Trophoblast cell (in vitro differentiated cells and primary cell): ENCODE data around the gene CUL4B.

ENCODE experiments used
- DNase-seq, 2 donors: peaks; one replicate each; pipeline ENCODE4 v3.0.0-alpha.2; 2016
- H2AFZ ChIP-seq: 2 replicates; pipeline ENCODE4 v1.6.1; 2013; ENCODE audit warnings: low read length, moderate library complexity, mild to moderate bottlenecking; ENCODE audit not compliant: insufficient read depth, poor library complexity
- H2AK5ac ChIP-seq: 2 replicates; pipeline ENCODE4 v1.6.1; 2013; ENCODE audit warnings: mild to moderate bottlenecking, low read length
- H2BK120ac ChIP-seq: 2 replicates; pipeline ENCODE4 v1.6.1; 2013; ENCODE audit warnings: low read length, mild to moderate bottlenecking, moderate library complexity; ENCODE audit not compliant: insufficient read depth, poor library complexity
- H2BK12ac ChIP-seq: 2 replicates; pipeline ENCODE4 v1.6.1; 2013; ENCODE audit warnings: mild to moderate bottlenecking, low read length, moderate library complexity
- H2BK5ac ChIP-seq: 2 replicates; pipeline ENCODE4 v1.6.1; 2013; ENCODE audit warnings: low read length, low read depth, moderate library complexity, mild to moderate bottlenecking; ENCODE audit not compliant: poor library complexity
- H3K14ac ChIP-seq: 2 replicates; pipeline ENCODE4 v1.6.1; 2013; ENCODE audit warnings: mild to moderate bottlenecking, low read length
- H3K18ac ChIP-seq: 2 replicates; pipeline ENCODE4 v1.6.1; 2013; ENCODE audit warnings: mild to moderate bottlenecking, low read length
- H3K23ac ChIP-seq: 2 replicates; pipeline ENCODE4 v1.6.1; 2013; ENCODE audit warnings: low read length
- H3K27ac ChIP-seq: 2 replicates; pipeline ENCODE4 v1.5.1; 2013; ENCODE audit warnings: low read depth, mild to moderate bottlenecking, inconsistent platforms, low read length, moderate library complexity
- H3K27me3 ChIP-seq: 2 replicates; pipeline ENCODE4 v1.6.1; 2013; ENCODE audit warnings: inconsistent platforms, mild to moderate bottlenecking, low read length, moderate library complexity; ENCODE audit not compliant: insufficient read depth
- H3K36me3 ChIP-seq, 2 experiments: 1 replicate in 1 of 2; 2 replicates in 1 of 2; pipeline ENCODE4 v1.6.1; 2013; ENCODE audit warnings: low read length in 2 of 2, mild to moderate bottlenecking in 2 of 2, moderate library complexity in 1 of 2; ENCODE audit not compliant: insufficient read depth in 2 of 2, control insufficient read depth in 1 of 2
- H3K4ac ChIP-seq: 2 replicates; pipeline ENCODE4 v1.6.1; 2013; ENCODE audit warnings: low read depth, mild to moderate bottlenecking, low read length, moderate library complexity
- H3K4me1 ChIP-seq, 2 experiments: 1 replicate in 1 of 2; 2 replicates in 1 of 2; pipeline ENCODE4 v1.6.1; 2013; ENCODE audit warnings: low read length in 2 of 2, mild to moderate bottlenecking in 2 of 2, moderate library complexity in 1 of 2; ENCODE audit not compliant: insufficient read depth in 2 of 2, control insufficient read depth in 1 of 2
- H3K4me2 ChIP-seq: 2 replicates; pipeline ENCODE4 v1.6.1; 2013; ENCODE audit warnings: inconsistent platforms, mild to moderate bottlenecking, low read length, moderate library complexity
- H3K4me3 ChIP-seq: 2 replicates; pipeline ENCODE4 v1.5.1; 2013; ENCODE audit warnings: mild to moderate bottlenecking, low read depth, low read length, inconsistent platforms
- H3K79me1 ChIP-seq: one replicate; pipeline ENCODE4 v1.6.1; 2013; ENCODE audit warnings: low read length
- H3K79me2 ChIP-seq: 2 replicates; pipeline ENCODE4 v1.6.1; 2013; ENCODE audit warnings: low read length, mild to moderate bottlenecking; ENCODE audit not compliant: control insufficient read depth, insufficient read depth, poor library complexity
- H3K9ac ChIP-seq: 2 replicates; pipeline ENCODE4 v1.6.1; 2013; ENCODE audit warnings: mild to moderate bottlenecking, low read length
- H3K9me3 ChIP-seq: 2 replicates; pipeline ENCODE4 v1.6.1; 2013; ENCODE audit warnings: low read depth, mild to moderate bottlenecking, control low read depth, inconsistent platforms, low read length; ENCODE audit not compliant: insufficient read depth
- H4K12ac ChIP-seq: 2 replicates; pipeline ENCODE4 v1.6.1; 2013; ENCODE audit warnings: low read depth, mild to moderate bottlenecking, low read length, moderate library complexity
- H4K8ac ChIP-seq: 2 replicates; pipeline ENCODE4 v1.6.1; 2013; ENCODE audit warnings: low read depth, mild to moderate bottlenecking, low read length, moderate library complexity
- H4K91ac ChIP-seq: one replicate; pipeline ENCODE4 v1.6.1; 2013; ENCODE audit warnings: low read depth, mild to moderate bottlenecking, low read length, moderate library complexity
- WGBS: extraction: QIAGEN DNeasy Blood & Tissue Kit; methylation state at CpG from one replicate; pipeline ENCODE4 v1.1.7; 2013; ENCODE audit warnings: missing lambda C conversion rate; ENCODE audit not compliant: insufficient read length, insufficient coverage; ENCODE audit errors: extremely low coverage; 5-methylcytosine and 5-hydroxymethylcytosine counted together

The CUL4B gene

DNA sequence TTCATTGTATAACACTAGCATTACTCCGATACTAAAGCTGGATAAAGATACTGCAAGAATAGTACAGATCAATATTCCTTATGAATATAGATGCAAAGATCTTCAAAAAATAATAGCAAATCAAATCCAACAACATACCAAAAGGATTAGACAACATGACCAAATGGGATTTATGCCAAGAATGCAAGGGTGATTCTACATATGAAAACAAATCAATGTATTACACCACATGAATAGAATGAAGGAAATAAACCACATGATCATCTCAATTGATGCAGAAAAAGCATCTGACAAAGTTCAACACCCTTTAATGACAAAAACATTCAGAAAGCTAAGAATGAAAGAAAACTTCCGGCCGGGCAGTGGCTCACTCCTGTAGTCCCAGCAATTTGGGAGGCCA lies 42.8 kb downstream of the CUL4B start:
- Histone ChIP-seq H3K4me2 (no peak overlapping the region), H3K4me1 (no peaks in the 10 kb centered on the region), H4K91ac (no peak overlapping the region), H3K9ac (no peak overlapping the region), H3K27ac (no peak overlapping the region), H2AK5ac (no peak overlapping the region), H3K4ac (no peak overlapping the region), H3K36me3 (no peaks in the 10 kb centered on the region), H3K14ac (no peak overlapping the region), H4K12ac (no peak overlapping the region), H2BK120ac (no peak overlapping the region), H3K79me1 (no peaks in the 10 kb centered on the region), H2AFZ (no peak overlapping the region), H3K9me3 (no peaks in the 10 kb centered on the region), H4K8ac (no peak overlapping the region), H3K79me2 (no peaks in the 10 kb centered on the region), H2BK12ac (no peak overlapping the region), H2BK5ac (no peak overlapping the region), H3K27me3 (no peaks in the 10 kb centered on the region), H3K18ac (no peak overlapping the region), H3K4me3 (no peak overlapping the region), H3K23ac (no peak overlapping the region)
- no peak for DNase-seq
- no CpG with 5 or more reads among the region's 3 CpGs for WGBS

DNA sequence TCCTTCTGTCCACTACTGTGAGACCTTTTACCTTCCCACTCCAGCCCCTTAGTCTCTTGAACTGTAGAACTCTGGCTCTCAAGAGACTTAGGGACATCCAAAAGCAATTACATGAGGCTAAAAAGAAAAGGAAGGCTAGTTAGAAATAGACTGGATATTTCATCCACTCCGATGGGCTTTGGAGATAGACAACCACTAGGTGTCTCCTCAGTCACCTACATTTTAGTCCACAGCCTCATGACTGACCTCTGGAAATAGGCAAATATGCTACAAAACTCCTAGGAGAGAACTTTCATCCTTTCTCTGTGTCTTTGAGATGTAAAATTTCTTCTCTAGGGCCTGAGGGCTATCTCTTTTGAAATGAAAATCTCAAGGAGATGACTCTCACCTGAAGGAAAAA lies 46.5 kb downstream of the CUL4B start:
- no peak overlapping the region for H4K12ac ChIP-seq

DNA sequence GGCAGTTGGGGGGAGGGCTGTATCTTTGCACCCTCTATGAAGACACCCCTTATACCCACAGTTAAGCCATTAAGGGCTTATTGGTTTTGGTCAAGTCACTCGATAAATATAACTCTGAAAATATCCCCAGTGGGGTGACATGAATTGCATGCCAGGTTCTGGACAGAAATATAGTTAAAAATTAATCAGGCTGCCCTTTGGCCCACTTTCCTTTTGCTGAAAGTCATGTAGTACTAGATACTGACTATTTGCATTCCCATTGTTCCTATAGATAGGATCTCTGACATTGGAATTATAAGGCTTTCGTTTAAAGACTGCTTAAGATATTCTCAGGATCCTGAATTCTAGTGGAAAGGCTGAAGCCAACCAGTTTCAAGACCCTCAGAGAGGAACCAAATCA lies 48.1 kb downstream of the CUL4B start:
- H2BK120ac ChIP-seq = no peak overlapping the region
- WGBS = no CpG with 5 or more reads among the region's 2 CpGs
- no peaks in the 10 kb centered on the region for H3K36me3 ChIP-seq
- no peak overlapping the region for H3K4me2 ChIP-seq
- no peak overlapping the region for H3K4ac ChIP-seq
- DNase-seq = no peak
- no peak overlapping the region for H2AK5ac ChIP-seq
- H3K4me1 ChIP-seq = no peaks in the 10 kb centered on the region
- no peak overlapping the region for H3K23ac ChIP-seq
- H2BK12ac ChIP-seq = no peak overlapping the region
- no peak overlapping the region for H4K8ac ChIP-seq
- H4K12ac ChIP-seq = no peak overlapping the region
- H3K18ac ChIP-seq = no peak overlapping the region
- no peak overlapping the region for H3K4me3 ChIP-seq
- no peak overlapping the region for H2AFZ ChIP-seq
- no peak overlapping the region for H3K14ac ChIP-seq
- H2BK5ac ChIP-seq = no peak overlapping the region
- H4K91ac ChIP-seq = no peak overlapping the region
- no peaks in the 10 kb centered on the region for H3K79me1 ChIP-seq
- H3K79me2 ChIP-seq = no peaks in the 10 kb centered on the region
- no peak overlapping the region for H3K27ac ChIP-seq
- no peaks in the 10 kb centered on the region for H3K27me3 ChIP-seq
- H3K9me3 ChIP-seq = no peaks in the 10 kb centered on the region
- no peak overlapping the region for H3K9ac ChIP-seq

More for the DNA sequence above, 46.5 kb downstream of the CUL4B start:
- no peaks in the 10 kb centered on the region for H3K4me1 ChIP-seq
- no peak overlapping the region for H3K4me3 ChIP-seq
- H2BK120ac ChIP-seq = no peak overlapping the region
- H4K8ac ChIP-seq = no peak overlapping the region
- no CpG with 5 or more reads among the region's 1 CpG for WGBS
- no peak overlapping the region for H4K91ac ChIP-seq
- H2AK5ac ChIP-seq = no peak overlapping the region
- no peak overlapping the region for H3K18ac ChIP-seq
- no peak overlapping the region for H3K14ac ChIP-seq
- no peak overlapping the region for H3K9ac ChIP-seq
- no peaks in the 10 kb centered on the region for H3K79me1 ChIP-seq
- no peak overlapping the region for H2BK5ac ChIP-seq
- H3K79me2 ChIP-seq = no peaks in the 10 kb centered on the region
- DNase-seq = peak in 1 of 2 donors; percentile 38
- H3K36me3 ChIP-seq = no peaks in the 10 kb centered on the region
- no peak overlapping the region for H3K4ac ChIP-seq
- H3K4me2 ChIP-seq = no peak overlapping the region
- no peak overlapping the region for H3K27ac ChIP-seq
- H3K23ac ChIP-seq = no peak overlapping the region
- H2AFZ ChIP-seq = no peak overlapping the region
- no peak overlapping the region for H2BK12ac ChIP-seq
- no peaks in the 10 kb centered on the region for H3K27me3 ChIP-seq
- H3K9me3 ChIP-seq = no peaks in the 10 kb centered on the region

DNA sequence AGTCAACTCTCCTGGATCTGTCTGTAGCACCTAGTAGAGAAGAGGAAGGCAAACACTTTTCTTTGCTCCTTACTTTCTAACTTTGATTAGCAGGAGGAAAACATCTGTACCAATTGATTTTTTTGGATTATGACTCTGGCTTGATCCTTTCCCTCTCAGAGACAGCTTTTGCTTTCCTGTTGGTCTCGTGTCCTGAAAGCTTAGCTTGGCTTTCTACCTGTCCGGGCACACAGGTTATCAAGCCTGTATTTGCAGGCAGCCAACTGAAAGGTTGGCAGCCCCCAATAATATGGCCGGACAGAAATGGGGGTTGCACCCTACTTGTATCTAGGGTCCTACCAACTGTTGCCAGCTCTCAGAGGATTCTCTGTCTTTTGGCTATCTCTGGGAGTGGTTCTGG lies 48.5 kb downstream of the CUL4B start:
- Histone ChIP-seq H3K9ac (no peak overlapping the region), H3K23ac (no peak overlapping the region), H2BK120ac (no peak overlapping the region), H3K4me1 (no peaks in the 10 kb centered on the region), H3K79me2 (no peaks in the 10 kb centered on the region), H3K79me1 (no peaks in the 10 kb centered on the region), H3K9me3 (no peaks in the 10 kb centered on the region), H3K4ac (no peak overlapping the region), H3K4me2 (no peak overlapping the region), H4K12ac (no peak overlapping the region), H3K18ac (no peak overlapping the region), H2BK12ac (no peak overlapping the region), H2AFZ (no peak overlapping the region), H4K8ac (no peak overlapping the region), H3K14ac (no peak overlapping the region), H3K27me3 (no peaks in the 10 kb centered on the region), H2AK5ac (no peak overlapping the region), H4K91ac (no peak overlapping the region), H3K4me3 (no peak overlapping the region), H3K27ac (no peak overlapping the region), H3K36me3 (no peaks in the 10 kb centered on the region), H2BK5ac (no peak overlapping the region)
- no peak for DNase-seq
- no CpG with 5 or more reads among the region's 3 CpGs for WGBS
